SH-SY5Y (cell line): ENCODE data around the gene RAVER2.

ENCODE experiments used
- GATA2 ChIP-seq: IDR thresholded peaks from 2 replicates; pipeline ENCODE4 v1.6.1; 2011; ENCODE audit warnings: mild to moderate bottlenecking, low read depth, low read length
- GATA3 ChIP-seq: IDR thresholded peaks from 2 replicates; pipeline ENCODE4 v1.6.1; 2011; ENCODE audit warnings: low read depth, mild to moderate bottlenecking, low read length, moderate library complexity

RAVER2 gene

GRCh38 chr1:64769971-64770370, 25.1 kb downstream of the RAVER2 start:
- TF ChIP-seq GATA3 (no peak), GATA2 (no peak)

GRCh38 chr1:64775113-64775512, 30.2 kb downstream of the RAVER2 start:
- TF ChIP-seq GATA3, result no peak
- TF ChIP-seq GATA2, result no peak

- TF ChIP-seq GATA3 (no peak), GATA2 (no peak)
Measured at GRCh38 chr1:64790832-64791487, 46.1 kb downstream of the RAVER2 start.

GRCh38 chr1:64798872-64799271, 54.0 kb downstream of the RAVER2 start:
- no peak for TF ChIP-seq GATA2

GRCh38 chr1:64801851-64802523, 57.1 kb downstream of the RAVER2 start:
- TF ChIP-seq GATA2 (no peak), GATA3 (no peak)

- TF ChIP-seq GATA2 (no peak), GATA3 (no peak)
Measured at GRCh38 chr1:64809309-64809708, 64.4 kb downstream of the RAVER2 start.

GRCh38 chr1:64810001-64810400, 65.1 kb downstream of the RAVER2 start:
- no peak for TF ChIP-seq GATA2
- no peak for TF ChIP-seq GATA3

GRCh38 chr1:64811131-64811530, 66.3 kb downstream of the RAVER2 start:
- TF ChIP-seq GATA2, result no peak
- no peak for TF ChIP-seq GATA3

- TF ChIP-seq GATA2 (no peak), GATA3 (no peak)
Measured at GRCh38 chr1:64814427-64814826, 69.6 kb downstream of the RAVER2 start.

GRCh38 chr1:64822621-64823020, 77.7 kb downstream of the RAVER2 start:
- no peak for TF ChIP-seq GATA2
- no peak for TF ChIP-seq GATA3

- no peak for TF ChIP-seq GATA3
- TF ChIP-seq GATA2, result no peak
Measured at GRCh38 chr1:64823691-64824476, 79.0 kb downstream of the RAVER2 start.

- TF ChIP-seq GATA3, result no peak
Measured at GRCh38 chr1:64826991-64827390, 82.1 kb downstream of the RAVER2 start.

GRCh38 chr1:64828829-64829228, 84.0 kb downstream of the RAVER2 start:
- no peak for TF ChIP-seq GATA3
- no peak for TF ChIP-seq GATA2

- no peak for TF ChIP-seq GATA3
- no peak for TF ChIP-seq GATA2
Measured at GRCh38 chr1:64829411-64830029, 84.6 kb downstream of the RAVER2 start.
